Purkinje cell (primary cell): ENCODE measurements around the gene KNG1. TPM values are rescaled to one million over a fixed set of nuclear protein-coding genes. Genes with fewer than 3 reads are reported as not detected.

Source experiments
- polyA plus RNA-seq: library from polyadenylated mRNA; unstranded; fragments of >200 nt; fragmentation: Nextera tagmentation; gene quantifications from 2 replicates; pipeline ENCODE4 v1.2.1, GENCODE V29; 2014

KNG1 gene
- not detected in 2 replicates for polyA plus RNA-seq

GRCh38 chr3:186717039-186717457 lies at the start of gene KNG1:
Gene KNG1, plus strand, starts transcription at chr3:186717359. Its CDS starts 184 bp downstream, at chr3:186717543.

GRCh38 chr3:186783058-186783730 lies 66.0 kb downstream of the KNG1 start, which contains the start of gene EIF4A2:
Gene EIF4A2, plus strand, starts transcription at chr3:186783577. Its CDS starts 34 bp downstream, at chr3:186783611.

Other genes starting within 250 kb of the KNG1 start
- 1.8 and 3.2 TPM in 2 replicates for gene CRYGS, start 173.0 kb upstream of the KNG1 start, polyA plus RNA-seq
- 6.0 and 8.7 TPM in 2 replicates for gene TBCCD1, start 150.0 kb upstream of the KNG1 start, polyA plus RNA-seq
- 42.0 and 44.2 TPM in 2 replicates for gene DNAJB11, start 146.6 kb upstream of the KNG1 start, polyA plus RNA-seq
- not detected in 2 replicates for gene AHSG, start 104.3 kb upstream of the KNG1 start, polyA plus RNA-seq
- not detected in 2 replicates for gene FETUB, start 77.0 kb upstream of the KNG1 start, polyA plus RNA-seq
- gene HRG, start 51.3 kb upstream of the KNG1 start, polyA plus RNA-seq = not detected in 2 replicates
- gene EIF4A2, start 66.2 kb downstream of the KNG1 start, polyA plus RNA-seq = 1,838 and 1,904 TPM in 2 replicates
- gene RFC4, start 89.1 kb downstream of the KNG1 start, polyA plus RNA-seq = 17.5 and 18.9 TPM in 2 replicates
- not detected in 2 replicates for gene ADIPOQ, start 125.4 kb downstream of the KNG1 start, polyA plus RNA-seq
- gene ST6GAL1, start 213.2 kb downstream of the KNG1 start, polyA plus RNA-seq = 1.5 and 3.0 TPM in 2 replicates